DOHH2 (cell line): Measurements from ENCODE around the gene RGS1.

Experiments used
- H3F3A ChIP-seq: fragments of 200-600 bp; sonication (generic), shearing (Covaris generic); 2 replicates; pipeline ENCODE4 v1.6.0; 2016; ENCODE audit warnings: antibody characterized with exemption, mild to moderate bottlenecking; ENCODE audit not compliant: control insufficient read depth, insufficient read depth
- H3K27ac ChIP-seq: fragments of 200-600 bp; sonication (generic); 2 replicates; pipeline ENCODE4 v1.5.1; 2014; ENCODE audit warnings: low read depth, mild to moderate bottlenecking, low read length, moderate library complexity
- H3K27me3 ChIP-seq: fragments of 200-600 bp; sonication (generic); 2 replicates; pipeline ENCODE4 v1.6.1; 2014; ENCODE audit warnings: mild to moderate bottlenecking, low read length, mixed read lengths; ENCODE audit not compliant: control insufficient read depth
- H3K36me3 ChIP-seq: fragments of 200-600 bp; sonication (generic); 2 replicates; pipeline ENCODE4 v1.6.1; 2014; ENCODE audit warnings: mild to moderate bottlenecking, low read length, moderate library complexity, mixed read lengths; ENCODE audit not compliant: control insufficient read depth
- H3K4me1 ChIP-seq: fragments of 200-600 bp; sonication (generic); 2 replicates; pipeline ENCODE4 v1.6.1; 2014; ENCODE audit warnings: mild to moderate bottlenecking, low read length, mixed read lengths; ENCODE audit not compliant: control insufficient read depth
- H3K4me2 ChIP-seq: fragments of 200-600 bp; sonication (generic); 2 replicates; pipeline ENCODE4 v1.6.0; 2014; ENCODE audit warnings: mild to moderate bottlenecking, low read length, moderate library complexity
- H3K4me3 ChIP-seq: fragments of 200-600 bp; sonication (generic); 2 replicates; pipeline ENCODE4 v1.5.1; 2014; ENCODE audit warnings: mild to moderate bottlenecking, low read length, mixed read lengths
- H3K79me2 ChIP-seq: fragments of 200-600 bp; sonication (generic); 2 replicates; pipeline ENCODE4 v1.6.1; 2014; ENCODE audit warnings: mild to moderate bottlenecking, low read length, mixed read lengths; ENCODE audit not compliant: control insufficient read depth
- H3K9me2 ChIP-seq: fragments of 200-600 bp; sonication (generic); replicated peaks from 2 replicates; pipeline ENCODE4 v1.6.1; 2014; ENCODE audit warnings: mild to moderate bottlenecking, low read length, mixed read lengths; ENCODE audit not compliant: control insufficient read depth
- H3K9me3 ChIP-seq: fragments of 200-600 bp; sonication (generic); 2 replicates; pipeline ENCODE4 v1.6.1; 2014; ENCODE audit warnings: antibody characterized with exemption, low read length, mixed read lengths; ENCODE audit not compliant: control insufficient read depth, insufficient read depth
- H4K20me1 ChIP-seq: fragments of 200-600 bp; sonication (generic); 2 replicates; pipeline ENCODE4 v1.6.0; 2014; ENCODE audit warnings: low read depth, mild to moderate bottlenecking, antibody characterized with exemption, low read length, moderate library complexity; ENCODE audit not compliant: control insufficient read depth, insufficient read depth
- CTCF ChIP-seq: fragments of 200-600 bp; sonication (generic); IDR thresholded peaks from one replicate; pipeline ENCODE4 v1.5.1; 2014; ENCODE audit warnings: antibody characterized with exemption, mild to moderate bottlenecking, low read depth, low read length; ENCODE audit not compliant: poor library complexity, severe bottlenecking
- EZH2phosphoT487 ChIP-seq: fragments of 200-600 bp; sonication (generic); IDR thresholded peaks from 2 replicates; pipeline ENCODE4 v1.6.1; 2017; ENCODE audit warnings: borderline replicate concordance, mild to moderate bottlenecking, antibody characterized with exemption, low read length, moderate library complexity, mixed read lengths

The RGS1 gene

GRCh38 chr1:192561301-192561700 is 14.3 kb upstream of the RGS1 start:
- no peaks in the 10 kb centered on the region for H3K9me2 ChIP-seq
- H3K4me2 ChIP-seq: no peak overlapping the region
- no peaks in the 10 kb centered on the region for H3K36me3 ChIP-seq
- no peak overlapping the region for H3K4me3 ChIP-seq
- H3K4me1 ChIP-seq: peaks cover 5% of the 10 kb centered on the region
- no peak for TF ChIP-seq CTCF
- TF ChIP-seq EZH2phosphoT487: no peak
- H3K27ac ChIP-seq: no peak overlapping the region
- H3K27me3 ChIP-seq: no peaks in the 10 kb centered on the region
- H3K79me2 ChIP-seq: no peaks in the 10 kb centered on the region
- no peaks in the 10 kb centered on the region for H3K9me3 ChIP-seq
- H3F3A ChIP-seq: no peaks in the 10 kb centered on the region
- no peaks in the 10 kb centered on the region for H4K20me1 ChIP-seq

GRCh38 chr1:192563129-192563528 is 12.4 kb upstream of the RGS1 start:
- no peaks in the 10 kb centered on the region for H3K9me2 ChIP-seq

GRCh38 chr1:192564099-192564498 is 11.5 kb upstream of the RGS1 start:
- Histone ChIP-seq H3K4me3 (no peak overlapping the region), H3K4me2 (no peak overlapping the region), H3K9me3 (no peaks in the 10 kb centered on the region), H3K27ac (no peak overlapping the region), H3F3A (no peaks in the 10 kb centered on the region), H3K79me2 (no peaks in the 10 kb centered on the region), H3K27me3 (no peaks in the 10 kb centered on the region), H3K36me3 (no peaks in the 10 kb centered on the region), H3K4me1 (peaks cover 5% of the 10 kb centered on the region), H4K20me1 (no peaks in the 10 kb centered on the region), H3K9me2 (no peaks in the 10 kb centered on the region)
- TF ChIP-seq CTCF (no peak), EZH2phosphoT487 (no peak)

More at GRCh38 chr1:192563129-192563528, 12.4 kb upstream of the RGS1 start:
- Histone ChIP-seq H3K36me3 (no peaks in the 10 kb centered on the region), H3K79me2 (no peaks in the 10 kb centered on the region), H3F3A (no peaks in the 10 kb centered on the region), H3K9me3 (no peaks in the 10 kb centered on the region), H3K27me3 (no peaks in the 10 kb centered on the region), H3K4me3 (no peak overlapping the region), H4K20me1 (no peaks in the 10 kb centered on the region), H3K4me1 (peaks cover 5% of the 10 kb centered on the region), H3K4me2 (no peak overlapping the region), H3K27ac (no peak overlapping the region)
- TF ChIP-seq CTCF (no peak), EZH2phosphoT487 (no peak)

- Histone ChIP-seq H3K9me2 (no peaks in the 10 kb centered on the region), H4K20me1 (no peaks in the 10 kb centered on the region), H3K27me3 (no peaks in the 10 kb centered on the region), H3K27ac (no peak overlapping the region), H3K4me2 (no peak overlapping the region), H3K36me3 (no peaks in the 10 kb centered on the region), H3K4me1 (no peaks in the 10 kb centered on the region), H3K79me2 (no peaks in the 10 kb centered on the region), H3K9me3 (no peaks in the 10 kb centered on the region), H3F3A (no peaks in the 10 kb centered on the region), H3K4me3 (no peak overlapping the region)
- TF ChIP-seq CTCF (no peak), EZH2phosphoT487 (no peak)
These were observed 9.6 kb upstream of the RGS1 start for GRCh38 chr1:192565946-192566345.
